Natural killer cell treated with Interleukin-12 subunit alpha and Interleukin-12 subunit beta and Interleukin-15 and Interleukin-18, amount 100 ng/mL, for 72 hours (primary cell): ENCODE measurements around the gene PRKG1. TPM values are rescaled to one million over a fixed set of nuclear protein-coding genes. Genes with fewer than 3 reads are reported as not detected.
"Not testable (repeated sequence)": the region's sequence is repeated elsewhere in the genome, so short reads cannot be mapped to it uniquely, and the experiment has no call there.

Source experiments
- ATAC-seq, 2 donors: fragments of 150-1000 bp; cut with Tn5 transposase in 1 of 2; sonication (Bioruptor Pico), chemical (Tn5 transposase) in 1 of 2; 2 replicates each; pipeline ENCODE4 v1.10.0; 2021
- DNase-seq: peaks from one replicate; pipeline ENCODE4 v3.0.0; 2022; ENCODE audit warnings: low spot score
- H3K27ac Mint-ChIP-seq, 2 donors: 1 replicate in 1 of 2; 2 replicates in 1 of 2; pipeline ENCODE4 v1.8.0; 2022; ENCODE audit warnings: mixed read lengths in 2 of 2, mild to moderate bottlenecking in 1 of 2, moderate library complexity in 1 of 2
- H3K27me3 Mint-ChIP-seq, 2 donors: 1 replicate in 1 of 2; 2 replicates in 1 of 2; pipeline ENCODE4 v1.8.0; 2022; ENCODE audit warnings: mixed read lengths in 2 of 2
- H3K36me3 Mint-ChIP-seq: one replicate; pipeline ENCODE4 v1.8.0; 2022; ENCODE audit warnings: mixed read lengths
- H3K4me1 Mint-ChIP-seq, 2 donors: 1 replicate in 1 of 2; 2 replicates in 1 of 2; pipeline ENCODE4 v1.8.0; 2022; ENCODE audit warnings: low read depth in 2 of 2, mixed read lengths in 2 of 2, mild to moderate bottlenecking in 1 of 2
- H3K4me3 Mint-ChIP-seq: one replicate; pipeline ENCODE4 v1.8.0; 2022; ENCODE audit warnings: mixed read lengths
- H3K9me3 Mint-ChIP-seq: 2 replicates; pipeline ENCODE4 v1.8.0; 2022; ENCODE audit warnings: mixed read lengths
- total RNA-seq, 2 donors: library from RNA; stranded (reverse); gene quantifications; one replicate each; pipeline ENCODE4 v1.2.3, GENCODE V29; 2022

Gene PRKG1
- total RNA-seq, 2 donors from 2014 or later, result 0.10 TPM; not detected in 1

- ATAC-seq, result no peak
- Mint-ChIP-seq H3K9me3 (no peaks in the 10 kb centered on the region), H3K27me3 (no peaks in the 10 kb centered on the region), H3K36me3 (no peaks in the 10 kb centered on the region), H3K4me1 (no peaks in the 10 kb centered on the region), H3K4me3 (no peak overlapping the region), H3K27ac (no peak overlapping the region)
- DNase-seq, result no peak
Observed at GRCh38 chr10:51312817-51313216, 238.5 kb downstream of the PRKG1 start.

- DNase-seq (no peak), ATAC-seq (no peak)
- Mint-ChIP-seq H3K9me3 (no peaks in the 10 kb centered on the region), H3K4me1 (no peaks in the 10 kb centered on the region), H3K27me3 (no peaks in the 10 kb centered on the region), H3K27ac (no peak overlapping the region), H3K36me3 (no peaks in the 10 kb centered on the region), H3K4me3 (no peak overlapping the region)
Observed at GRCh38 chr10:51313251-51313650, 239.0 kb downstream of the PRKG1 start.

GRCh38 chr10:51313773-51314478 lies 239.6 kb downstream of the PRKG1 start:
- no peak for ATAC-seq
- DNase-seq, result no peak
- no peaks in the 10 kb centered on the region for H3K36me3 Mint-ChIP-seq
- H3K27me3 Mint-ChIP-seq, result no peaks in the 10 kb centered on the region
- no peak overlapping the region for H3K4me3 Mint-ChIP-seq
- H3K4me1 Mint-ChIP-seq, result no peaks in the 10 kb centered on the region
- H3K27ac Mint-ChIP-seq, result no peak overlapping the region
- H3K9me3 Mint-ChIP-seq, result no peaks in the 10 kb centered on the region

- H3K27ac Mint-ChIP-seq, result no peak overlapping the region
- H3K27me3 Mint-ChIP-seq, result no peaks in the 10 kb centered on the region
- no peak overlapping the region for H3K4me3 Mint-ChIP-seq
- H3K9me3 Mint-ChIP-seq, result no peaks in the 10 kb centered on the region
- no peak for DNase-seq
- no peaks in the 10 kb centered on the region for H3K36me3 Mint-ChIP-seq
- ATAC-seq, result no peak
- no peaks in the 10 kb centered on the region for H3K4me1 Mint-ChIP-seq
Observed at GRCh38 chr10:51314481-51314880, 240.2 kb downstream of the PRKG1 start.

DNA sequence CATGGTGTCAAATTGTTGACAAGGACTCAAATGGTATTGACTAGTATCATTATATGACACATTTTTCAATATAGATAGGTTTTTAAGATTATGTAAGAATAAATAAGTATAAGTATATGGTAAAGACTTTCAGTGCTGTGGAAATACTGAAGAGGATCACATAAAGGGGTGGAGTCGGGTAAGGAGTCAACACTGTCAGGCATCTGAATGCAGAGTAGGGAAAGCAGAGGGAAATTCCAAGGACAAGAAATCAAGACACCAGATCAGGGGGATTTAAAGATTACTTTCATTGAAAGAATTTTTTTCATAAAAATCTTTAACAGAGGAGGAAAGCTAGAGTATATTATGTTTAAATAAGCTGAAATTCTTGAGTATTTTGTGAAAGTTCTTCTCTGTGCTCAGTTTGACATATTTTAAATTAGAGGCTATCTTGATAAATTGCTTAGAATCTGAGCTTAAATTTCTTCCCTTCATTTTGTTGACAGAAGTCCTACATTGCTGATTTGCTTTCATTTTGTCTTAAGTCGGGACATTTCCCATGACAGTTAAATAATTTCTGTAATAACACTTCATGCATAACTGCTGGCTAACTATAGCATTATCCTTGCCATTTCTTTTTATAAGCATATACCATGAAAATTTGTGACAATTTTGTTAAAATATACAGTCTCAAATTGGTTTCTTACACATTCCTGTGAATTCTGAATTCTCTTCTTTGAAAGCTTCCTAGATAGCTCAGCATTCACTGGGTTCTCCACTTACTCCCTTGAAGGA lies 244.3 kb downstream of the PRKG1 start:
- no peaks in the 10 kb centered on the region for H3K4me1 Mint-ChIP-seq
- H3K27me3 Mint-ChIP-seq, result no peaks in the 10 kb centered on the region
- H3K9me3 Mint-ChIP-seq, result no peaks in the 10 kb centered on the region
- H3K36me3 Mint-ChIP-seq, result no peaks in the 10 kb centered on the region
- no peak overlapping the region for H3K4me3 Mint-ChIP-seq
- ATAC-seq, result no peak
- H3K27ac Mint-ChIP-seq, result no peak overlapping the region
- no peak for DNase-seq

DNA sequence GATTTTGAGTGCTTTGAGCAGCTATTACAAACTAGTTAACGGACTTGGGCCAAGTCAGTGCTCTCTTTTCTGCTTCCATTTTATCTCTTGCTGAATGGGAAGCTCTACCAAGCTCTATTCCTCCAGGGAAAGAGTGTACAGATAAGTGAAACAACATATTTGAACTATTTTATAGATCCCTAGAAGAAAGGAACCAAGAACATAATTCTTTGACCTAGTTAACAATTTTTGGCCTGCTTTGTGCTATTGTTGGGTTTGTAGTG lies 244.8 kb downstream of the PRKG1 start:
- Mint-ChIP-seq H3K36me3 (no peaks in the 10 kb centered on the region), H3K4me3 (no peak overlapping the region), H3K9me3 (no peaks in the 10 kb centered on the region), H3K4me1 (no peaks in the 10 kb centered on the region), H3K27me3 (no peaks in the 10 kb centered on the region), H3K27ac (no peak overlapping the region)
- no peak for DNase-seq
- ATAC-seq, result no peak

- ATAC-seq (no peak), DNase-seq (no peak)
- Mint-ChIP-seq H3K27ac (no peak overlapping the region), H3K27me3 (no peaks in the 10 kb centered on the region), H3K9me3 (no peaks in the 10 kb centered on the region), H3K4me1 (no peaks in the 10 kb centered on the region), H3K4me3 (no peak overlapping the region), H3K36me3 (no peaks in the 10 kb centered on the region)
Observed at GRCh38 chr10:51321300-51321699, 247.0 kb downstream of the PRKG1 start.

- DNase-seq (no peak), ATAC-seq (no peak)
- no peaks in the 10 kb centered on the region for H3K9me3 Mint-ChIP-seq
- H3K27me3 Mint-ChIP-seq, result no peaks in the 10 kb centered on the region
- H3K4me1 Mint-ChIP-seq, result no peaks in the 10 kb centered on the region
- no peak overlapping the region for H3K4me3 Mint-ChIP-seq
- H3K36me3 Mint-ChIP-seq, result no peaks in the 10 kb centered on the region
- no peak overlapping the region for H3K27ac Mint-ChIP-seq
Observed at GRCh38 chr10:51321980-51322379, 247.7 kb downstream of the PRKG1 start.

DNA sequence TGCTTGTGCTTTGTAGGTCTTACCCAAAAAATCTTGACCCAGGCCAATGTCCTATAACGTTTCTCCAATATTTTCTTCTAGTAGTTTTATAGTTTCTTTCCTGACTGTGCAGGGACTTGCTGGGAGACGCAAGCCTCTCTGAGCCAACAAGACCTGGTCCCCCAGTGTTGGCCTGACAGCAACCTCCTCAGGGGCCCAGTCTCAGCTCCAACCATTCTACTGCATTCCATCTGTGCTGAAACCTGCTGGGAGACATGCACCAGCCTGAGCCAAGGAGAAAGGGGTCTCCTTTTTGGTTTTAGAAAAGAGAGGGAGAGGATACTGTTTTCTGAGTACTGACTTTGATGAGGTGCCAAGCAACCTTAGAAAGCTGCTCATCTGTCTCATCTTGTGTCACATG lies 251.4 kb downstream of the PRKG1 start:
- H3K36me3 Mint-ChIP-seq, result no peaks in the 10 kb centered on the region

DNA sequence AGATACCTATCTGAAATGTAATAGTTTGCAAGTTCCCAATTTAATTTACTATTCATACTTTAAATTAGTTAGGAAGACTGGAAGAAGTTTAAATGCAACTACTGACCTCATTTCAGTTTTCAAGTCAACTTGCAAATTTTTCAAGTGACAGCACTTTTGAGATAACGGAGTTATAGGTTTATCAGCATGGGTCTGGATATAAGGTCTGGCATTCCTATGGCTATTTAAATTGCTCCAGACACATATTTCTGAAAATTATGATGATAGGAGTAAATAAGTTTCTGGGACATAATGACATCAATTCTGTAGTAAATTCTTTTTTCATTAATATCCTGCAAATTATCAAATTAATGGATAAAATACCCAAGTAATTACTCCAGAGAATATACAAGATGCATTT lies 251.9 kb downstream of the PRKG1 start:
- ATAC-seq, result no peak
- no peak overlapping the region for H3K4me3 Mint-ChIP-seq
- no peak overlapping the region for H3K27ac Mint-ChIP-seq
- H3K27me3 Mint-ChIP-seq, result no peaks in the 10 kb centered on the region
- H3K4me1 Mint-ChIP-seq, result no peaks in the 10 kb centered on the region
- H3K36me3 Mint-ChIP-seq, result no peaks in the 10 kb centered on the region
- no peak for DNase-seq
- H3K9me3 Mint-ChIP-seq, result no peaks in the 10 kb centered on the region

More for the DNA sequence above, 251.4 kb downstream of the PRKG1 start:
- Mint-ChIP-seq H3K4me3 (no peak overlapping the region), H3K4me1 (no peaks in the 10 kb centered on the region), H3K9me3 (no peaks in the 10 kb centered on the region), H3K27me3 (no peaks in the 10 kb centered on the region), H3K27ac (no peak overlapping the region)
- no peak for ATAC-seq
- no peak for DNase-seq

DNA sequence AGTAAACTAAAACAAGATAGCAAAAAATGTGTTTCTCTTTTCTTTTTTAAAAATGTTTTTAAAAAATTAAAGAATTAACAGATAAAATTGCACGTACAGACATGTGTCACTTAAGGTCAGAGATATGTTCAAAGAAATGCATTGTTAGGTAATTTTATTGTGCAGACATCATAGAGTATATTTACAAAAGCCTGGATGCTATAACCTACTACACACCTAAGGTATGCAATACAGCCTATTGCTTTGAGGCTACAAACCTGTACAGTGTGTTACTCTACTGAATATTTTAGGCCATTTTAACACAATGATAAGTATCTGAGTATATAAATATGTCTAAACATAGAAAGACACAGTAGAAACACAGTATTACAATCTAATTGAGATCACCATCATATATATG lies 253.1 kb downstream of the PRKG1 start:
- Mint-ChIP-seq H3K27ac (no peak overlapping the region), H3K4me1 (no peaks in the 10 kb centered on the region), H3K27me3 (no peaks in the 10 kb centered on the region), H3K9me3 (no peaks in the 10 kb centered on the region), H3K4me3 (no peak overlapping the region), H3K36me3 (no peaks in the 10 kb centered on the region)
- no peak for DNase-seq
- no peak for ATAC-seq

- Mint-ChIP-seq H3K4me3 (peak overlapping the region; percentile 5), H3K27ac (peak overlapping the region in 1 of 2 donors; percentile 54), H3K27me3 (no peaks in the 10 kb centered on the region), H3K4me1 (peaks cover 21 to 22% of the 10 kb centered on the region in 2 donors), H3K36me3 (peaks cover 9% of the 10 kb centered on the region), H3K9me3 (peaks cover 6% of the 10 kb centered on the region)
- DNase-seq, result no peak
- no peak for ATAC-seq
Observed at GRCh38 chr10:51340366-51340765, 266.1 kb downstream of the PRKG1 start.

DNA sequence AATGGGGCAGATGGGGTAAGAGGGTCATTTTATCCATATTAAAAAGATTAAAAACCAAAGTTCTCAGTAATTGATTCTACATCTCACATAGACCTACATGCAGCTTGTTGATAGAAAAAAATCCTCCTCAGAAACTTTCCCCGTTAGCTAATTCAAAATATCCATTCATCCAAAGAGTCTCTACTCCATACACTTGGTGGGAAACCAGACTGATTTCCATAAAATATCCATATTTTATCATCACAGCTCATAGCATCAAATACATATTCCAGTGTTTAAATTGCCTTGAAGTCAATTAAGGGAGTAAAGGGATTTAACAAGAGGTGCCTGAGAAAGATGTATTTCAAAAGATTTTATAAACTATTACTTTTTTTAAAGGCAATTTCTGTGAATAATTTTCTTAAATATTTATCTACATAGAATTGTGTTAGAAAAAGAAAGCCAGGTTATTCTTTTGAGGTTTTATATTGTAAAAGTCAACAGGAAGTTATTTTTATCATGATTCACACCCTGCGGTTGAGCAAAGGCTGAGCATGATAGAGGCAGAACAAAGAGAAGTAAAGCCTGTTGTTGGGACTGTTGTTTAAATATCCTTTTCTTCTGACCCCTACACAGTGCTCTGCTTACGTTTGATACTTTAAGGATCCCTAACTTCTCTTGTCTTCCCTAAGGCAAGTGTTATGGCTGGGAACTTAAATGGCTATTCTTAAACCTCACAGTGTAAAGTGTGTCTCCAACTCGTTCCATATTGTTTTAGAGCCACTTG lies 266.7 kb downstream of the PRKG1 start:
- Mint-ChIP-seq H3K27me3 (no peaks in the 10 kb centered on the region), H3K27ac (peak overlapping the region; percentile 56 to 93)
- peak in 1 of 2 donors; percentile 41 for ATAC-seq

DNA sequence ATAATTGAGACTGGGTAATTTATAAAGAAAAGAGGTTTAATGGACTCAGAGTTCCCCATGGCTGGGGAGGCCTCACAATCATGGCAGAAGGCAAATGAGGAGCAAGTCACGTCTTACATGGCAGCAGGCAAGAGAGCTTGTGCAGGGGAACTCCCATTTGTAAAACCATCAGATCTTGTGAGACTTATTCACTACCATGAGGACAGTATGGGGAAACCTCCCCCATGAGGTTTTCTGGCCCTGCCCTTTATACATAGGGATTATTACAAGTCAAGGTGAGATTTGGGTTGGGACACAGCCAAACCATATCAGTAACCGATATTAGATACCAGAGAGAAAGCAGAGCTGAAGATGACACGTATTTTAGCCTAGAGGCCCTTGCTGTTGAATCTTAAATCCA lies 267.5 kb downstream of the PRKG1 start:
- peak overlapping the region; percentile 30 for H3K4me3 Mint-ChIP-seq
- not testable (repeated sequence) for H3K36me3 Mint-ChIP-seq, H3K9me3 Mint-ChIP-seq, H3K27me3 Mint-ChIP-seq
- peak in 1 of 2 donors; percentile 53 for ATAC-seq
- peak; percentile 61 for DNase-seq
- peak overlapping the region; percentile 56 to 93 for H3K27ac Mint-ChIP-seq
- H3K4me1 Mint-ChIP-seq, result peaks cover 21 to 22% of the 10 kb centered on the region in 2 donors

More for the DNA sequence above, 266.7 kb downstream of the PRKG1 start:
- H3K9me3 Mint-ChIP-seq, result peaks cover 6% of the 10 kb centered on the region
- H3K4me1 Mint-ChIP-seq, result peaks cover 21 to 22% of the 10 kb centered on the region in 2 donors
- H3K36me3 Mint-ChIP-seq, result peaks cover 9% of the 10 kb centered on the region
- no peak for DNase-seq
- peak overlapping the region; percentile 30 for H3K4me3 Mint-ChIP-seq
